Inferior parietal cortex (tissue), 1 donor: ENCODE results near the gene USP48.

Source experiments
- DNase-seq: peaks from one replicate; pipeline ENCODE4 v3.0.0-alpha.2; 2016; ENCODE audit errors: extremely low spot score

The USP48 gene

GRCh38 chr1:21652937-21653743 is 129.8 kb downstream of the USP48 start:
- no peak for DNase-seq

GRCh38 chr1:21652101-21652936 is 130.6 kb downstream of the USP48 start:
- DNase-seq = no peak

- DNase-seq = no peak
Measured at GRCh38 chr1:21651214-21652042, 131.5 kb downstream of the USP48 start.

- DNase-seq = no peak
Measured at GRCh38 chr1:21650400-21650799, 132.5 kb downstream of the USP48 start.

- DNase-seq = no peak
Measured at GRCh38 chr1:21649315-21649714, 133.6 kb downstream of the USP48 start.

GRCh38 chr1:21648791-21649190 is 134.2 kb downstream of the USP48 start:
- DNase-seq = no peak

- no peak for DNase-seq
Measured at GRCh38 chr1:21648352-21648730, 134.6 kb downstream of the USP48 start.

GRCh38 chr1:21647431-21648351 is 135.3 kb downstream of the USP48 start:
- DNase-seq = no peak

GRCh38 chr1:21645550-21645949 is 137.4 kb downstream of the USP48 start:
- DNase-seq = no peak

- DNase-seq = no peak
Measured at GRCh38 chr1:21644906-21645305, 138.0 kb downstream of the USP48 start.

- DNase-seq = no peak
Measured at GRCh38 chr1:21644348-21644747, 138.6 kb downstream of the USP48 start.

GRCh38 chr1:21643624-21644023 is 139.3 kb downstream of the USP48 start:
- DNase-seq = no peak

GRCh38 chr1:21641967-21642739 is 140.8 kb downstream of the USP48 start:
- no peak for DNase-seq

- no peak for DNase-seq
Measured at GRCh38 chr1:21641537-21641936, 141.4 kb downstream of the USP48 start.

GRCh38 chr1:21641076-21641475 is 141.9 kb downstream of the USP48 start:
- DNase-seq = no peak

GRCh38 chr1:21640653-21641052 is 142.3 kb downstream of the USP48 start:
- DNase-seq = no peak

GRCh38 chr1:21639594-21640041 is 143.3 kb downstream of the USP48 start:
- no peak for DNase-seq

GRCh38 chr1:21638531-21639341 is 144.2 kb downstream of the USP48 start:
- DNase-seq = no peak

GRCh38 chr1:21637514-21637913 is 145.4 kb downstream of the USP48 start:
- DNase-seq = no peak
